SK-N-SH (cell line): Measurements from ENCODE around the gene AMT. TPM values are rescaled to one million over a fixed set of nuclear protein-coding genes. Genes with fewer than 3 reads are reported as not detected.

Source experiments
- CTCF ChIA-PET: fragments of 300-600, 350-600 bp; formaldehyde crosslinking; extraction: SDS; loops from one replicate; lab custom pipeline; 2021; lab: Yijun Ruan, JAX
- POLR2A ChIA-PET: fragments of 350-600 bp; sonication (Branson Sonifier 250); formaldehyde crosslinking; extraction: SDS; loops from one replicate; lab custom pipeline; 2020; ENCODE audit warnings: antibody characterized with exemption, inconsistent platforms; lab: Yijun Ruan, JAX
- DNase-seq: peaks from one replicate; pipeline ENCODE4 v3.0.0; 2012
- H2AFZ ChIP-seq: fragments of 200-600 bp; sonication (generic); 2 replicates; pipeline ENCODE4 v1.8.1; 2016; ENCODE audit warnings: antibody characterized with exemption, mild to moderate bottlenecking, low read depth
- H3F3A ChIP-seq: fragments of 200-600 bp; sonication (generic); replicated peaks from 2 replicates; pipeline ENCODE3; 2016; ENCODE audit warnings: antibody characterized with exemption, mild to moderate bottlenecking; ENCODE audit not compliant: insufficient read depth
- H3K27ac ChIP-seq, 2 experiments: fragments of 200-500 bp in 1 of 2; fragments of 200-600 bp in 1 of 2; sonication (Bioruptor generic) in 1 of 2; sonication (generic), shearing (Covaris generic) in 1 of 2; 2 replicates each; pipeline versions ENCODE4 v1.5.1 to v1.6.1; 2014 to 2016; ENCODE audit warnings: low read depth in 2 of 2, inconsistent platforms in 1 of 2, low read length in 1 of 2, mild to moderate bottlenecking in 1 of 2, mixed read lengths in 1 of 2
- H3K27me3 ChIP-seq: fragments of 200-600 bp; sonication (generic), shearing (Covaris generic); 2 replicates; pipeline ENCODE4 v1.6.1; 2016; ENCODE audit warnings: mixed run types; ENCODE audit not compliant: insufficient read depth
- H3K36me3 ChIP-seq, 2 experiments: fragments of 200-500 bp in 1 of 2; fragments of 200-600 bp in 1 of 2; sonication (Bioruptor generic) in 1 of 2; sonication (generic) in 1 of 2; replicated peaks in 1 of 2; 2 replicates each; pipeline versions ENCODE3 to v1.5.1; 2014 to 2016; ENCODE audit warnings: low read length in 1 of 2, mild to moderate bottlenecking in 1 of 2; ENCODE audit not compliant: insufficient read depth in 2 of 2, control insufficient read depth in 1 of 2
- H3K4me1 ChIP-seq, 2 experiments: fragments of 200-500 bp in 1 of 2; fragments of 200-600 bp in 1 of 2; sonication (Bioruptor generic) in 1 of 2; sonication (generic), shearing (Covaris generic) in 1 of 2; 2 replicates each; pipeline versions ENCODE4 v1.5.1 to v1.6.1; 2014 to 2016; ENCODE audit warnings: low read depth in 1 of 2, low read length in 1 of 2, mixed run types in 1 of 2; ENCODE audit not compliant: insufficient read depth in 2 of 2, control insufficient read depth in 1 of 2
- H3K4me2 ChIP-seq: fragments of 200-600 bp; sonication (generic), shearing (Covaris generic); 2 replicates; pipeline ENCODE4 v1.6.1; 2017; ENCODE audit warnings: mixed run types
- H3K4me3 ChIP-seq, 2 experiments: fragments of 200-500 bp in 1 of 2; fragments of 200-600 bp in 1 of 2; sonication (Bioruptor generic) in 1 of 2; sonication (generic), shearing (Covaris generic) in 1 of 2; 2 replicates each; pipeline versions ENCODE4 v1.5.1 to v1.8.1; 2014 to 2016; ENCODE audit warnings: low read depth in 2 of 2, inconsistent platforms in 1 of 2, low read length in 1 of 2, mild to moderate bottlenecking in 1 of 2, mixed read lengths in 1 of 2, moderate library complexity in 1 of 2
- H3K79me2 ChIP-seq: fragments of 200-600 bp; sonication (generic); 2 replicates; pipeline ENCODE4 v1.8.1; 2017; ENCODE audit warnings: mild to moderate bottlenecking; ENCODE audit not compliant: insufficient read depth
- H3K9ac ChIP-seq: fragments of 200-600 bp; sonication (generic); 2 replicates; pipeline ENCODE4 v1.6.1; 2017; ENCODE audit warnings: mixed run types
- H3K9me2 ChIP-seq: fragments of 200-600 bp; sonication (generic); 2 replicates; pipeline ENCODE4 v1.6.1; 2017; ENCODE audit warnings: mixed run types
- H3K9me3 ChIP-seq: fragments of 200-600 bp; sonication (generic); 2 replicates; pipeline ENCODE4 v1.6.1; 2017; ENCODE audit warnings: mixed run types, mild to moderate bottlenecking, moderate library complexity
- H4K20me1 ChIP-seq: fragments of 200-600 bp; sonication (generic); 2 replicates; pipeline ENCODE4 v1.6.1; 2017; ENCODE audit warnings: mild to moderate bottlenecking, mixed run types; ENCODE audit not compliant: insufficient read depth
- CTCF ChIP-seq: fragments of 200-600 bp; sonication (generic); IDR thresholded peaks from 2 replicates; pipeline ENCODE4 v1.6.1; 2017; ENCODE audit warnings: antibody characterized with exemption, mild to moderate bottlenecking, moderate library complexity
- ELF1 ChIP-seq: IDR thresholded peaks from 2 replicates; pipeline ENCODE4 v1.4.0; 2012
- FOXJ3 ChIP-seq: sonication (generic); formaldehyde crosslinking; IDR thresholded peaks from 2 replicates; pipeline ENCODE4 v1.5.1; 2020; ENCODE audit warnings: mild to moderate bottlenecking, missing genetic modification reagents
- FOXM1 ChIP-seq: IDR thresholded peaks from 2 replicates; pipeline ENCODE4 v1.4.0; 2012; ENCODE audit warnings: low read depth, mild to moderate bottlenecking
- GABPA ChIP-seq: IDR thresholded peaks from 2 replicates; pipeline ENCODE4 v1.4.0; 2012; ENCODE audit warnings: low read depth, mild to moderate bottlenecking
- GATA2 ChIP-seq: sonication (generic); formaldehyde crosslinking; IDR thresholded peaks from 2 replicates; pipeline ENCODE4 v1.5.0; 2020; ENCODE audit warnings: mild to moderate bottlenecking, missing genetic modification reagents
- MAX ChIP-seq: IDR thresholded peaks from 2 replicates; pipeline ENCODE4 v1.4.0; 2012; ENCODE audit warnings: low read depth
- MEF2A ChIP-seq: IDR thresholded peaks from 2 replicates; pipeline ENCODE4 v1.4.0; 2012; ENCODE audit warnings: low read depth, borderline replicate concordance
- MXI1 ChIP-seq: IDR thresholded peaks from 2 replicates; pipeline ENCODE4 v1.6.1; 2012; ENCODE audit warnings: mild to moderate bottlenecking, low read depth, low read length, improper control_type of control experiment
- NRF1 ChIP-seq: IDR thresholded peaks from 2 replicates; pipeline ENCODE4 v1.6.1; 2012; ENCODE audit warnings: low read depth, mild to moderate bottlenecking, low read length
- RCOR1 ChIP-seq: fragments of 150-350 bp; IDR thresholded peaks from 2 replicates; pipeline ENCODE4 v1.6.1; 2017; ENCODE audit warnings: antibody characterized with exemption, low read length
- REST ChIP-seq: IDR thresholded peaks from 2 replicates; pipeline ENCODE4 v1.6.1; 2012; ENCODE audit warnings: mild to moderate bottlenecking, low read depth, low read length, moderate library complexity
- RXRA ChIP-seq: IDR thresholded peaks from 2 replicates; pipeline ENCODE4 v1.4.0; 2012; ENCODE audit warnings: low read depth, mild to moderate bottlenecking, borderline replicate concordance
- TAF1 ChIP-seq: IDR thresholded peaks from 2 replicates; pipeline ENCODE4 v1.6.1; 2012; ENCODE audit warnings: low read depth, mild to moderate bottlenecking, low read length, moderate library complexity, borderline replicate concordance
- TCF12 ChIP-seq: IDR thresholded peaks from 2 replicates; pipeline ENCODE4 v1.4.0; 2012
- USF1 ChIP-seq: IDR thresholded peaks from 2 replicates; pipeline ENCODE4 v1.4.0; 2012; ENCODE audit warnings: low read depth, borderline replicate concordance
- USF2 ChIP-seq: fragments of 150-350 bp; IDR thresholded peaks from 2 replicates; pipeline ENCODE4 v1.6.1; 2017; ENCODE audit warnings: antibody characterized with exemption, low read length, low read depth, borderline replicate concordance
- YY1 ChIP-seq: IDR thresholded peaks from 2 replicates; pipeline ENCODE4 v1.4.0; 2012; ENCODE audit warnings: low read depth, mild to moderate bottlenecking
- WGBS: methylation state at CpG from one replicate; pipeline ENCODE4 v1.1.6; 2017; ENCODE audit warnings: low lambda C conversion rate; 5-methylcytosine and 5-hydroxymethylcytosine counted together
- polyA plus RNA-seq, 3 experiments: library from polyadenylated mRNA; depleted of rRNA; stranded (reverse); fragments of >200 nt; gene quantifications; 2 replicates each; pipeline ENCODE4 v1.2.3, GENCODE V29; 2012

Gene AMT
- polyA plus RNA-seq, 1 of the 3 experiments (the other 2 are of a cell fraction) = 17.6 TPM

- no CpG with 5 or more reads among the region's 59 CpGs for WGBS
- Histone ChIP-seq H4K20me1 (peaks cover 48% of the 10 kb centered on the region), H3K9me3 (no peaks in the 10 kb centered on the region), H2AFZ (no peak overlapping the region), H3K4me2 (peak overlapping the region; percentile 71), H3K9ac (peak overlapping the region; percentile 95), H3K9me2 (no peaks in the 10 kb centered on the region), H3K36me3 (peaks cover 4 to 17% of the 10 kb centered on the region in 2 experiments), H3K4me3 (peak overlapping the region; percentile 78 to 81), H3F3A (peaks cover 13% of the 10 kb centered on the region), H3K4me1 (peaks cover 0 to 19% of the 10 kb centered on the region in 2 experiments; a peak in 2 of 4 replicates), H3K27ac (peak overlapping the region; percentile 89 to 91), H3K27me3 (no peaks in the 10 kb centered on the region), H3K79me2 (peaks cover 72% of the 10 kb centered on the region)
- TF ChIP-seq USF2 (no peak), YY1 (no peak), REST (no peak), FOXM1 (no peak), GABPA (no peak), NRF1 (no peak), ELF1 (no peak), GATA2 (CRISPR knock-in tag) (no peak), MEF2A (no peak), FOXJ3 (CRISPR knock-in tag) (no peak), TAF1 (no peak; the same call in 1 of the 2 replicates), RCOR1 (no peak), RXRA (no peak), MAX (no peak), USF1 (no peak), TCF12 (no peak), MXI1 (no peak), CTCF (no peak)
- DNase-seq = peak; percentile 81
- CTCF ChIA-PET = interaction anchor here (0.9 to 1.3 kb wide), 3 partner anchors 37 to 71 kb away, joined by 3 read pairs; partner anchors contain the start of gene USP4
- POLR2A ChIA-PET = interaction anchor here (0.6 to 2.6 kb wide), 15 partner anchors 10 to 1383 kb away, joined by 3 to 10 read pairs (median 3); partner anchors contain the start of genes AMT, DAG1, NICN1 and QRICH1
These were observed 10.7 kb downstream of the AMT start for GRCh38 chr3:49411535-49411967.
